PFSK-1 (cell line): ENCODE results near the gene CFLAR.

ENCODE experiments used
- FOXP2 ChIP-seq: optimal IDR thresholded peaks from 2 replicates; pipeline ENCODE3; 2011; ENCODE audit warnings: borderline replicate concordance, control low read depth, inconsistent platforms; ENCODE audit not compliant: insufficient read depth; ENCODE audit errors: extremely low read length, extremely low read depth
- POLR2AphosphoS5 ChIP-seq: IDR thresholded peaks from 2 replicates; pipeline ENCODE4 v1.6.1; 2012; ENCODE audit warnings: low read depth, mild to moderate bottlenecking, control low read depth, low read length, moderate library complexity
- SIN3A ChIP-seq: IDR thresholded peaks from 2 replicates; pipeline ENCODE4 v1.6.1; 2012; ENCODE audit warnings: mild to moderate bottlenecking, low read length, moderate library complexity, borderline replicate concordance; ENCODE audit not compliant: insufficient read depth
- TAF1 ChIP-seq: IDR thresholded peaks from 2 replicates; pipeline ENCODE4 v1.6.1; 2012; ENCODE audit warnings: low read length, control low read depth, borderline replicate concordance; ENCODE audit not compliant: insufficient read depth
- TF ChIP-seq, protein P1 (sequence below), 2 experiments: IDR thresholded peaks; 2 replicates each; pipeline versions ENCODE4 v1.6.1 to v1.8.0; 2011 to 2012; ENCODE audit warnings: low read depth in 2 of 2, low read length in 2 of 2, control low read depth in 1 of 2, inconsistent platforms in 1 of 2, mild to moderate bottlenecking in 1 of 2, moderate library complexity in 1 of 2; ENCODE audit not compliant: insufficient read depth in 1 of 2

The CFLAR gene

DNA sequence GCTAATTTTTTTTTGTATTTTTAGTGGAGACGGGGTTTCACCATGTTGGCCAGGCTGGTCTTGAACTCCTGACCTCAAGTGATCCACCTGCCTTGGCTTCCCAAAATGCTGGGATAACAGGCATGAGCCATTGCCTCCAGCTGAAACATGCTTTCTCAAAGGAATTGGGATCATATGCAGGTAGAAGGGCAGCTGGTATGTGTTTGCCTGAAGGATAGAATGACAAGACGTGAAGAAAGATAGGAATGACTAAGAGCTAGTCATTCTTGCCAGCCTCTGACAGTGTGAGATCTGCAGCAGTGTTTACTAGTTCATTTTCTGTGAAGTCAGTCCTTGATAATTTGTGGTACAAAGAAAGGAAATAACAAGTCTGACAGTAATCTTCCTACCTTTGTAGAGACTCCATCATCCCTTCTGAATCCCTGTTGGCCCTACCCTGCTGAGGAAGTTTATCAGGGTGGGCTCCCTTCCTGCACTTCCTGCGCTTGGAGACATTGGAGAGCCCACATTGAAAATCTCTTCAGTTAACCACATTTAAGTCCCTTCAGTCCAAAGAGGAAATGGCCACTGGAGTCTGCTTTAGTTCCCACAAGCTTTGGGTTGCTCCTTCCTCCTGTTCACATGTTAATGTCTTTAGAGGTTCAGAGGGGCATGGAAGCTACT lies 14.7 kb downstream of the CFLAR start:
- TF ChIP-seq SIN3A: no peak
- no peak for TF ChIP-seq TAF1
- TF ChIP-seq FOXP2: no peak
- no peak for TF ChIP-seq POLR2AphosphoS5
- TF ChIP-seq, protein P1, sequence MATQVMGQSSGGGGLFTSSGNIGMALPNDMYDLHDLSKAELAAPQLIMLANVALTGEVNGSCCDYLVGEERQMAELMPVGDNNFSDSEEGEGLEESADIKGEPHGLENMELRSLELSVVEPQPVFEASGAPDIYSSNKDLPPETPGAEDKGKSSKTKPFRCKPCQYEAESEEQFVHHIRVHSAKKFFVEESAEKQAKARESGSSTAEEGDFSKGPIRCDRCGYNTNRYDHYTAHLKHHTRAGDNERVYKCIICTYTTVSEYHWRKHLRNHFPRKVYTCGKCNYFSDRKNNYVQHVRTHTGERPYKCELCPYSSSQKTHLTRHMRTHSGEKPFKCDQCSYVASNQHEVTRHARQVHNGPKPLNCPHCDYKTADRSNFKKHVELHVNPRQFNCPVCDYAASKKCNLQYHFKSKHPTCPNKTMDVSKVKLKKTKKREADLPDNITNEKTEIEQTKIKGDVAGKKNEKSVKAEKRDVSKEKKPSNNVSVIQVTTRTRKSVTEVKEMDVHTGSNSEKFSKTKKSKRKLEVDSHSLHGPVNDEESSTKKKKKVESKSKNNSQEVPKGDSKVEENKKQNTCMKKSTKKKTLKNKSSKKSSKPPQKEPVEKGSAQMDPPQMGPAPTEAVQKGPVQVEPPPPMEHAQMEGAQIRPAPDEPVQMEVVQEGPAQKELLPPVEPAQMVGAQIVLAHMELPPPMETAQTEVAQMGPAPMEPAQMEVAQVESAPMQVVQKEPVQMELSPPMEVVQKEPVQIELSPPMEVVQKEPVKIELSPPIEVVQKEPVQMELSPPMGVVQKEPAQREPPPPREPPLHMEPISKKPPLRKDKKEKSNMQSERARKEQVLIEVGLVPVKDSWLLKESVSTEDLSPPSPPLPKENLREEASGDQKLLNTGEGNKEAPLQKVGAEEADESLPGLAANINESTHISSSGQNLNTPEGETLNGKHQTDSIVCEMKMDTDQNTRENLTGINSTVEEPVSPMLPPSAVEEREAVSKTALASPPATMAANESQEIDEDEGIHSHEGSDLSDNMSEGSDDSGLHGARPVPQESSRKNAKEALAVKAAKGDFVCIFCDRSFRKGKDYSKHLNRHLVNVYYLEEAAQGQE (IDR thresholded peaks at IDR 0.05; ENCODE audit: insufficient read depth in 1 of 2, low read depth in 2 of 2, low read length in 2 of 2): no peak

DNA sequence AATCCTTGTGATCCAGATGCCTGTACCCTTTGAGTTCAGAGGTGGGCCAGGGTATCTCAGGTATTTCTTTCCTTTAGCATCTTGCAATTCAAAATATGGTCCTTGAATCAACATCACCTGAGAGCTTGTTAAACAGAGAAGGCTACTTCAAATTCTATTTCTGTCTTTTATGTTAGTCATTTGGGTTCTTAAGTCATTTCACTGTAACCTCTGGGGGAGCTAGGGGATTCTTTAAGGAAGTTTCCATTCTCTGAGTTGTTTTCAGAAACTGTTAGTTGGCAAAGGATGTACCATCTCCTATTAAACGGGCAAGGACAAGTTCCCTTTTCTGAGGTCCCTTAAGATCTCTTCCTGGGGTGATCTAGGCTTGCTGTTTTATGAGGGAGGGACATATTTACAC lies 16.6 kb downstream of the CFLAR start:
- TF ChIP-seq SIN3A (no peak), FOXP2 (no peak), TAF1 (no peak), POLR2AphosphoS5 (no peak)
- TF ChIP-seq, protein P1 (IDR thresholded peaks at IDR 0.05; ENCODE audit: insufficient read depth in 1 of 2, low read depth in 2 of 2, low read length in 2 of 2): no peak

DNA sequence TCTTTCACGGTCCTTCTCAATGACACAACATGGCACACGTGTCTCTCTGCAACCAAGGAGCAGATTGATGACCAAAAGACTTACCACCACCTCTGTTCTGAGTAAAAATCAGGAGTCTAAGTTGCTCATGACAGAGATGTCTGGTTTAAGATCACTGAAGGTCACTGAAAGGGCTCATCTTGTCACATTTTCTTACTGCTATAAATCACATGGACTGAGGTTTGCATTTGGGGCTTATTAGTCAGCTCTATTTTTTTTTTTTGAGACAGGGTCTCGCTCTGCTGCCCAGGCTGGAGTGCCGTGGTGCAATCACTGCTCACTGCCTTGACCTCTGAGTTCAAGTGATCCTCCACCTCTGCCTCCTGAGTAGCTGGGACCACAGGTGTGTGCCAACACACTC lies 19.4 kb downstream of the CFLAR start:
- TF ChIP-seq TAF1: no peak
- TF ChIP-seq FOXP2: no peak
- TF ChIP-seq, protein P1 (IDR thresholded peaks at IDR 0.05; ENCODE audit: insufficient read depth in 1 of 2, low read depth in 2 of 2, low read length in 2 of 2): no peak
- no peak for TF ChIP-seq POLR2AphosphoS5
- TF ChIP-seq SIN3A: no peak

DNA sequence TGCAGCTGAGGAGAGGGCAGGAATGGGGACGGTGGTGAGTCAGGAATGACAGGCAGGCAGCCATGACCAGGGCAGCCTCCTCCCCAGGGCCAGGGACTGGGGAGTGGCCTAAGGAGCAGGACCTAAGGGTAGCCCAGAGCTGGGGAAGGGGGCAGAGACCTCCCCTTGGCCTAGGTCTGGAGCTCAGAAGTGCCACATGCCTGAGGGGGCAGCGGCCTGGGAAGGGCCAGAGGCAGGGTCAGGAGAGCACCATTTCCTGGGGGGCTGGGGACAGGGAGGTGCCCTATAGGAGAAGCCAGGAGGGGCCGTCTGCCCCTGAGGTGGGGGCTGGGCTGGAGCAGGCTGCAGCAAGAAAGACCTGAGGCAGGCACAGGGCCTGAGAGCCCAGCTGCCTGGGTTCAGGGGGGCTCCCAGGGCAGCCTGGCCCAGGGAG lies 20.9 kb downstream of the CFLAR start:
- TF ChIP-seq FOXP2: no peak
- TF ChIP-seq, protein P1 (IDR thresholded peaks at IDR 0.05; ENCODE audit: insufficient read depth in 1 of 2, low read depth in 2 of 2, low read length in 2 of 2): no peak
- no peak for TF ChIP-seq SIN3A

DNA sequence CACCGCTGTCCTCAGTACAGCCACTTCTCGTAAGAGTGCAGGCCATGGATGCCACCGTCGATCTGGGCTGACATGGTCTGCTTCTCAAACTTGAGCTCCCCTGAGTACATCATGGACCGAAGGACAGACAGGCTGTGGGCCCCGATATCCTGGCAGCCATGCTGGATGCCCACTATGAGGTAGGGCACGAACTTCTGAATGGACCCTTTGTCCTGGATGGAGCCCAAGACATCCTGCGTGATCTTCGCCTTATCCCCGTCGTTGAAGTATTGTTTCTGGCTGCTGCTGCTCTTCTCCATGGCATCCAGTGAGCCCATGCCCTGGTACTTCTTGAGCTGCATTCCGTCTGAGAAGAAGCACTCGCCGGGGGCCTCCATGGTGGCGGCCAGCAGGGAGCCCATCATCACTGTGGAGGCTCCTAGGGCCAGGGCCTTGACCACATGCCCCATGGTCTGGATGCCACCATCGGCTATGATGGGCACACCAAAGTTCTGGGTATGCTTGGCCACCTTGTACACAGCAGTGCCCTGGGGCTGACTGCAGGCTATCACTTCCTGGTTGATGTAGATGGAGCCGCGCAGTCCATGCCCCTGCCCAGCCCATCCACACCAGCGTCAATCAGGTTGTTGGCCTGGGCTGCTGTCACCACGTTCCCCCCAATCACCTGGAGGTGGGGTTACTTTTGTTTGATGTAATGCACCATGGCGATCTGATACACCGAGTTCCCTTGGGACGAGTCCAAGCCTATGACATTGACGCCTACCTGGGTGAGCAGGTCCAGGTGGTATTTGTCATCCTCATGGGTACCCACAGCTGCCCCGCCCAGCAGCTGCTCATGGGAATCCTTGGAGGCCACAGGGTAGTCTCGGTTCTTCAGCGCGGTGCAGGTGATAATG lies 21.8 kb downstream of the CFLAR start:
- TF ChIP-seq, protein P1 (IDR thresholded peaks at IDR 0.05; ENCODE audit: insufficient read depth in 1 of 2, low read depth in 2 of 2, low read length in 2 of 2): no peak
